Left hindlimb (tissue), 1 donor: ENCODE results near the gene IGLON5.

ENCODE experiments used
- DNase-seq: peaks from one replicate; pipeline ENCODE4 v3.0.0-alpha.2; 2018

Gene IGLON5

GRCh38 chr19:51318687-51319648 is 7.5 kb downstream of the IGLON5 start:
- no peak for DNase-seq

DNA sequence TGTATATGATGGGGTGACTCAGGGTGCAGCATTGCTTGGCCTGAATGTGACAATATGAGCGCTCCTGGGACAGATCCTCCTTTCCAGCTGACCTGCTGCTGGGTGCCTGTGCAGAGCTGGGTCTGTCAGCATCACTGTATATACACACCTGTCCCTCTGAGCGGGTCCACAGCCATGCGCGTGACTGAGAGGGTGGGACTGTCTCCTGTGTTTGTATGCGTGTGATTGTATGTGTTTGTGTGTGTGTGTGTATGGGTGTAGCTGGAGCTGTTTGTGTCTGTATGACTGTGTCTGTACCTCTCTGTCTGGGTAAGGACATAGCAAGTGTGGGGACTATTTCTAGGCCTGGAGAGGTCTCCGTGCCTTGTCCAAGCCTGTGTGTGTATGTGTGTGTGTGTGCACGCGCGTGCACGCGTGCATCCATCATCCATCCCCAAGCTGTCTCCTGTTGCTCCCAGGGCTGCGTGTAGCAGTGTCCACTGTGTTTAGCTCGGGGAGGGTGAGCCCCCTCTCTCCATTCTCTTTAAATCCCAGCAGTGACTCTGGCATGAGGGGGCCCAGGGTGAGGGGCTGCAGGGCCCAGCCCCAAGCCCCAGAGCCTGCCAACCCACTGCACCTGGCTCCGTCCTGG is 8.3 kb downstream of the IGLON5 start:
- no peak for DNase-seq

- DNase-seq = no peak
Measured at GRCh38 chr19:51320280-51320657, 8.8 kb downstream of the IGLON5 start.

DNA sequence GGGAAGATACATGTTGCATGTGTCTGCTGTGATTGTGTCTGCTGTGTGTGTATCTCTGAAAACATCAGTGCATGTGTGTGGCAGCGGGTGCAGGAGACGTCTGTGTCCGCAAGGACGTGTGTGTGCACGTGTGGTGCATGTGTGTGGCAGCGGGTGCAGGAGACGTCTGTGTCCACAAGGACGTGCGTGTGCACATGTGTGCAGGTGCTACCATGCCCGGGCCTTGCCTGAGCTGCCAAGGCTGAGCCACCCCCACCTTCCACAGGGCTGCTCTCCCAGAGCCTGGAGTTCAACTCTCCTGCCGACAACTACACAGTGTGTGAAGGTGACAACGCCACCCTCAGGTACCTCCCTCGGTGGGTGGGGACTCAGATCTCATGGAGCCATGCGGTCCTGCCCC is 10.4 kb downstream of the IGLON5 start:
- no peak for DNase-seq

DNA sequence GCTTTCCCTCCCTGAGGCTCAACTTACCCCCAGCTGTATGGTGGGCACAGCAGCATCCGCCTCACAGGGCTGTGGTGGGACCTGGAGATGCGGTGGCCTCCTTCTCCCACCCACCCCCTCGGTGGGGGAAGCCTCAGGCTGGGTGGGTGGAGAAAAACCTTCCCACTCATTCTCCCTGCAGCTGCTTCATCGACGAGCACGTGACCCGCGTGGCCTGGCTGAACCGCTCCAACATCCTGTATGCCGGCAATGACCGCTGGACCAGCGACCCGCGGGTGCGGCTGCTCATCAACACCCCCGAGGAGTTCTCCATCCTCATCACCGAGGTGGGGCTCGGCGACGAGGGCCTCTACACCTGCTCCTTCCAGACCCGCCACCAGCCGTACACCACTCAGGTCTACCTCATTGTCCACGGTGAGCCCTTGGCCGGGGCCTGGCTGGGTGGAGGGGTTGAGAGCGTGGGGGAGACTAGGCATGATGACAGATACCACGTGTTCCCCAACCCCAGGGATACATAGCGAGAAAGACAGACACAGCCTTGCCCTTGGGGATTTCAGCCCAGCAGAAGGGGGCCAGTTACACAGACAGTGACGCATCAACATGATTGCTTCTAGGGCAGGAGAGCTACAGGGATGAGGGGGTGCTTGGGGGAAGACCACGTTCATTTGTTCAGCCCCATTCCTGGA is 12.2 kb downstream of the IGLON5 start:
- no peak for DNase-seq

DNA sequence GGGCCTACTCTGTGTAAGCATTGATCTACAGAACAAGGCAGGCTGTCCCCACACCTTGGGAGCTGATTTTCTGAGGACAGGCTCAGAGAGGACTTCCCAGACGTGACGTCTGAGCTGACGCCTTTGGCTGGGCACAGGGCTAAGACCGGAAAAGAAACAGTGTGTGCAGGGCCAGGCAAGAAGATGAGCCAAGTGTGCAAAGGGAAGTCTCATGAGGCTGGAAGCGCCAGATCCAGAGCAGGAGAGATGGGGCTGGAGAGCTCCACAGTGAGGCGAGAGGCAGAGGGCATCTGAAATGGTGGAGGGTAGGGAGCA is 12.7 kb downstream of the IGLON5 start:
- no peak for DNase-seq

- DNase-seq = no peak
Measured at GRCh38 chr19:51325161-51325976, 13.9 kb downstream of the IGLON5 start.

DNA sequence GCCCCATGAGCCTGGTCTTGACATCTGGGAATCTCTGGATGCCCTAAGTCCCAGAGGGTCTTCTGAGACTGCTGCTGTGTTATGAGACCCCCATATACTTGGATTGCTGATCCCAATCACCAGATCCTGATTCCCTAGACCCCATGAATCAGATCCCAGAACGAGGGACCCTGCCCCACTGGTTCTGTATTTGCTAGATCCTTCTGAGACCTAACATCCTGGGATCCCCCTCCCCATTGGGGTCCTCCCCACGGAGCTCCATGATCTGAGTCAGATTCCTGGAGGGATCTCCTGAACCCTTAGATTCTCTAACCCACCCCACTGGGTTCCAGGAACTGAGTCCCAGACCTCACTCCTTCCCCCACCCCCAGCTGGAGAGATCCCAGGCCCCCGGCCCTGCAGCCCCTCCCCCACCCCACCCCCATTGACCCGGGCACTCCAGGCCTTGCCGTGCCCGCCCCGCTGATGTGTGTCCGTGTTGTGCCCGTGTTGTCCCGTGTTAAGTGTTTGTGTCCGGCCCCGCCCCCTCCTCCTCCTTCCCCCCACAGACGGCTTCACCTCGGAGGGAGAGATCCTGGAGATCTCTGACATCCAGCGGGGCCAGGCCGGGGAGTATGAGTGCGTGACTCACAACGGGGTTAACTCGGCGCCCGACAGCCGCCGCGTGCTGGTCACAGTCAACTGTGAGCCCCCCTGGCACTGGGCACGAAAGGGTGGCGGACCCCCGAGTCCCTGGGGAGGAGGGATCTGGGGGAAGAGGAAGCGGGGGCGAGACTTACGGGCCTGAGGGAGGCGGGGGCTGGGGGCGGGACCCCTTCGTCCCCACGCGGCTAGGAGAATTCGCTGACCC is 15.0 kb downstream of the IGLON5 start:
- no peak for DNase-seq

DNA sequence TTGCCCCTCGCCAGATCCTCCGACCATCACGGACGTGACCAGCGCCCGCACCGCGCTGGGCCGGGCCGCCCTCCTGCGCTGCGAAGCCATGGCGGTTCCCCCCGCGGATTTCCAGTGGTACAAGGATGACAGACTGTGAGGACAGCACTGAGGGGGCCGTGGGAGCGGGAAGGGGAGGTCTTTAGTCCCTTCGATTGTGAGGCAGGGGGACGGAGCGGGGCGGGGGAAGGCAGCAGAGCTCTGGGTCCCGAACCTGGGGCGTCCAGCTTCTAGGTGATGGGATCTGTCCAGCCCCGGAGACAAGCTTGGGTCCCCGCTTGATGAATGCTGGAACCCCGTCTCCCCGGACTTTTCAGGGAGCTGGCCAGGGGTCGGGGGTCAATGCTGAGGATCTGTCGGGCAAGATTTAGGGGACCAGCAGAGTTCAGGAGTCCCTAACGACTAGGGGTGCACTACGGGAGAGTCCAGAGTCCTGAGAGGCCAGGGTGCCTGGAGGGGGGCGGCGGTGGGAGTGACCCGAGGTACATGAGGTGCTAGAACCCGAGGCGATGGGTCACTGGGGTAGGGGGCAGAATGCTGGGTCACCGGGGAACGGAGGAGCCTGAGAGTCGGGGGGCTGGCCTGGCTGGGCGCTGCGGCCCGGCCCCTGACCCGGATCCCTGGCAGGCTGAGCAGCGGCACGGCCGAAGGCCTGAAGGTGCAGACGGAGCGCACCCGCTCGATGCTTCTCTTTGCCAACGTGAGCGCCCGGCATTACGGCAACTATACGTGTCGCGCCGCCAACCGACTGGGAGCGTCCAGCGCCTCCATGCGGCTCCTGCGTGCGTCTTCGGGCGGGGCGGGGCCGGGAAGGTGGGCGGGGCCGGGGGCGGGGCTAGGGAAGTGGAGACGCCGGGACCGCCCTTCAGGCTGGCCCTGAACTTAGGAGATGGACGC is 15.9 kb downstream of the IGLON5 start:
- DNase-seq = peak; percentile 73

GRCh38 chr19:51329411-51329810 is 18.0 kb downstream of the IGLON5 start:
- DNase-seq = no peak

- DNase-seq = no peak
Measured at GRCh38 chr19:51330366-51330765, 18.9 kb downstream of the IGLON5 start.

GRCh38 chr19:51331193-51331592 is 19.7 kb downstream of the IGLON5 start:
- no peak for DNase-seq

DNA sequence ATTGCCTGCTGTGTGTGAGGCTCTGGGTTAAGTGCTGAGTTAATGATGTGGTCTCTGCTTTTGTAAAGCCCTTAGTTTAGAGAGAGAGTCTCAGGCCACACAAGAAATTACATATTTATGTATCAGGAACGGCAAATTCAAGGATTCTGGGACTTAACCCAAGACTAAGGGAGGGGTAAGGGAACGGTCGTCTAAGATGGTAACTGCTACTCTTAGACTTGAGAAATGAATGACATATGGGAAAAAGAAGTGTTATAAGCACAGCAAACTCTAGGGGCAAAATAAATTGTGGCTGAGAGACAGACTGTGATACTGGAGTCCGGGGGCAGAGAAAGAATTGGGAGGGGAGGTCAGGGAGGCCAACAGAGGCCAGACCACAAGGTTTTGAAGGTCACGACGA is 20.3 kb downstream of the IGLON5 start:
- DNase-seq = no peak

DNA sequence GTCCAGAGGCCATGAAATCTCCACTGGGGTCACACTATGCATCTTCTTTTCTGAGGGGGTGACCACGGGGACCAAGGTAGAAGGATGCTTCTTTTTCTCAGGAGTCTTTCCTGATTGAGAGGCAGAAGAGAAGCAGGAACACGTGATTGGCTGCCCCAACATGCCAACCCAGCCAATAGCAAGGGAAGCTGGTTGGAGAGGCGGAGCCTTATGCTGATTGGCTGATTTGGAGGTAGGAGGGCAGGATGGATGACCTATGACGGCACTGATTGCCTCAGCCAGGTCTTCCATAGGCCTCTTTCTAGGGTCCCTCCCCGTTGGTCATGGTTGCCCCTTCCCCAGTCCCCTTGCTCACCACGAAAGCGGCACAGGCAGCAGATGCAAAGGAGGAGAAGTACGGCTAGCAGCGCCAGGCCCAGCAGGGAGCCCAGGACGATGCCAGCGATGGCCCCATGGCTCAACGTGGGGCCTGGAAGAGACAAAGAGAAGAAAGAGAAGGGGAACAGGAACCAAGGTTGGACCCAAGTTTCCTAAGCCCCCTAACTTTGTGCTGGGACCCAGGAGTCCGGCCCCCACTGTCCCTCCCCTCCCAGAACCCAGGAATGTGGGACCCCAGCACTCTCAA is 22.5 kb downstream of the IGLON5 start:
- no peak for DNase-seq

DNA sequence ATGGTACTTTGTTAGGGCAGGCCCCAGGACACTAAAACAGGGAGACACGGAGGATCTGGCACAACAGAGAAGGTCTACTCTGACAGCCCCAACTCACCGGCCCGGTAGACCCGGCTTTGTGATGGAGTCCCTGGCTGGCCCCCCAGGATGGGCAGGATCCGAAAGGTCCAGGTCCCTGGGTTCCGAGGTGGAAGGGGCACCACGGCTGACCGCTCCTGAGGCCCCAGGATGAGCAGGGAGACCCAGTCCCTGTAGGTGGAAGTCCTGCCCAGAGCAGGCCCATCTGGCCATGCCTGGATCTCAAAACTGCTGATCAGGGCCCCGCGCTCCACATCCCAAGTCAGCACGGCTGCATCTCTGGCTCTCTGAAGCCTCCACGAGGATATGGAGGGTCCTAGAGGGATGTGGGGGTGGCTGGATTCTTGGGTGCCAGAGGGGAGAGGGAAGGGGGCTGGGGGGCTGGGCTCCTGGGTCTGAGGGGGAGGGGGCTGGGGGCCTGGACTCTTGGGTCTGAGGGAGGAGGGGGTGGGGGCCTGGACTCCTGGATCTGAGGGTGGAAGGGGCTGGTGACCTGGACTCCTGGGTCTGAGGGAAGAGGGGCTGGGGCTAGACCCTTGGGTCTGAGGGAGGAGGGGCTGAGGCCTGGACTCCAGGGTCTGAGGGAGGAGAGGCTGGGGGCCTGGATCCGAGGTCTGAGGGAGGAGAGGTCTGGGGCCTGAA is 25.9 kb downstream of the IGLON5 start:
- no peak for DNase-seq

- DNase-seq = no peak
Measured at GRCh38 chr19:51337861-51338562, 26.6 kb downstream of the IGLON5 start.

- peak; percentile 86 for DNase-seq
Measured at GRCh38 chr19:51338563-51339312, 27.3 kb downstream of the IGLON5 start.

DNA sequence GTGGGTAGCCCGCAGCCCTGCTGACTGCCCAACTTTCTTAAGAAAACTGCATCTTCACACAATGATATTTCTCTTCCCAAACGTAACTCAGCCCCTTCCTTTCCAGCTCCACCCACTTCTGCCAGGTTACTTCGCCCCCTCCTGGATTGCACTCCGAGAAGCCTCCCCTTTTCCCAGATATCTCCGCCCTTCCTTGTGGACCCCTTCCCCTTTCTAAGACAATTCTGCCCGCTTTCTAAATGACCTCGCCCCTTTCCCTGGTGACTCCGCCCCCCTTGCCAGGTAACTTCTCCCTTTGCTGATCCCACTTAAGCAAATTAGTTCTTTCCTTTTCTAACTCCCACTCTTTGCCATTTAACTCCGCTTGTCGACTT is 27.9 kb downstream of the IGLON5 start:
- DNase-seq = no peak
